Kidney (tissue), 14 donors: ENCODE measurements around the gene COA1. TPM values are rescaled to one million over a fixed set of nuclear protein-coding genes. Genes with fewer than 3 reads are reported as not detected.

Experiments used
- DNase-seq, 5 donors: peaks; one replicate each; pipeline ENCODE4 v3.0.0-alpha.2; 2013 to 2020
- FAIRE-seq: peaks from 2 replicates; lab custom pipeline; 2012; peaks lifted over from hg19 to GRCh38; lab: Jason Lieb, UNC
- H3K27ac ChIP-seq, 2 donors: one replicate each; pipeline ENCODE4 v1.7.0; 2013; ENCODE audit warnings: low read depth in 2 of 2, low read length in 2 of 2, inconsistent platforms in 1 of 2
- H3K27me3 ChIP-seq: one replicate; pipeline ENCODE4 v1.7.1; 2013; ENCODE audit warnings: low read length, inconsistent platforms; ENCODE audit not compliant: control insufficient read depth, insufficient read depth
- H3K36me3 ChIP-seq, 3 donors: one replicate each; pipeline versions ENCODE4 v1.7.0 to v1.7.1; 2013; ENCODE audit warnings: low read length in 3 of 3, control low read depth in 1 of 3, inconsistent platforms in 1 of 3; ENCODE audit not compliant: insufficient read depth in 3 of 3, control insufficient read depth in 2 of 3
- H3K4me1 ChIP-seq, 3 donors: one replicate each; pipeline versions ENCODE4 v1.7.0 to v1.7.1; 2013; ENCODE audit warnings: low read length in 3 of 3, inconsistent platforms in 1 of 3, low read depth in 1 of 3; ENCODE audit not compliant: control insufficient read depth in 2 of 3, insufficient read depth in 2 of 3
- H3K4me3 ChIP-seq, 3 donors: one replicate each; pipeline versions ENCODE4 v1.7.0 to v1.8.1; 2013; ENCODE audit warnings: low read length in 3 of 3, control low read depth in 1 of 3, inconsistent platforms in 1 of 3
- H3K9ac ChIP-seq, 3 donors: one replicate each; pipeline versions ENCODE4 v1.7.0 to v1.7.1; 2013; ENCODE audit warnings: low read length in 3 of 3, control low read depth in 1 of 3, inconsistent platforms in 1 of 3
- H3K9me3 ChIP-seq, 3 donors: one replicate each; pipeline versions ENCODE4 v1.7.0 to v1.7.1; 2013; ENCODE audit warnings: low read length in 3 of 3, control low read depth in 1 of 3, inconsistent platforms in 1 of 3; ENCODE audit not compliant: control insufficient read depth in 2 of 3, insufficient read depth in 1 of 3
- CTCF ChIP-seq: IDR thresholded peaks from 3 replicates; pipeline ENCODE4 v1.5.1; 2012; ENCODE audit warnings: mild to moderate bottlenecking, moderate library complexity, borderline replicate concordance; ENCODE audit not compliant: insufficient read depth; ENCODE audit errors: extremely low read depth
- intact Hi-C: fragments of 100-400 bp; cut with DNase I; formaldehyde crosslinking; loops from one replicate; pipeline ENCODE4 v1.11.1; 2022
- polyA plus RNA-seq: library from polyadenylated mRNA; stranded (reverse); fragments of 350-450 nt; fragmentation: Illumina TruSeq; extraction: RNeasy Lipid Tissue Mini Kit (QIAGEN cat#74804); gene quantifications from one replicate; pipeline ENCODE4 v1.2.3, GENCODE V29; 2014; ENCODE audit warnings: low read depth, low replicate concordance; ENCODE audit not compliant: insufficient read depth
- total RNA-seq: library from RNA; stranded (reverse); fragmentation: NEBNext Ultra II Directional; extraction: Animal tissue kit (Norgen Biotek cat#: 25700); gene quantifications from one replicate; pipeline ENCODE4 v1.2.1, GENCODE V29; 2021
- donor health status: control.
- donor health status: control.
- donor health status: control.
- donor health status: control.
- donor health status: control.
- donor health status: DM: yes; HTN: yes; CAD: no.
- donor health status: Normal renal cell carcinoma (clear cell type).

Gene COA1
- total and polyA plus RNA-seq, 2 donors from 2014 or later: 49.6 to 58.9 TPM

- no peak for TF ChIP-seq CTCF
- no peaks in the 10 kb centered on the region for H3K4me1 ChIP-seq
- H3K9ac ChIP-seq: no peak overlapping the region
- FAIRE-seq: no peak
- no peak overlapping the region for H3K27ac ChIP-seq
- no peaks in the 10 kb centered on the region for H3K36me3 ChIP-seq
- DNase-seq: no peak
- intact Hi-C loops: no loop called here
- H3K27me3 ChIP-seq: no peaks in the 10 kb centered on the region
- H3K4me3 ChIP-seq: no peak overlapping the region
- H3K9me3 ChIP-seq: no peaks in the 10 kb centered on the region
Measured at GRCh38 chr7:43750016-43750887, 20.9 kb upstream of the COA1 start.

- no peak for DNase-seq
- intact Hi-C loops: no loop called here
Measured at GRCh38 chr7:43749383-43749940, 20.1 kb upstream of the COA1 start.

GRCh38 chr7:43747328-43748105 lies 18.2 kb upstream of the COA1 start:
- H3K9ac ChIP-seq: no peak overlapping the region
- no peaks in the 10 kb centered on the region for H3K36me3 ChIP-seq
- H3K4me3 ChIP-seq: no peak overlapping the region
- intact Hi-C loops: no loop called here
- H3K27me3 ChIP-seq: no peaks in the 10 kb centered on the region
- FAIRE-seq: no peak
- H3K27ac ChIP-seq: no peak overlapping the region
- no peaks in the 10 kb centered on the region for H3K4me1 ChIP-seq
- TF ChIP-seq CTCF: no peak
- DNase-seq: no peak
- H3K9me3 ChIP-seq: no peaks in the 10 kb centered on the region

More at GRCh38 chr7:43749383-43749940, 20.1 kb upstream of the COA1 start:
- Histone ChIP-seq H3K27ac (no peak overlapping the region), H3K4me1 (no peaks in the 10 kb centered on the region), H3K9ac (no peak overlapping the region), H3K9me3 (no peaks in the 10 kb centered on the region), H3K4me3 (no peak overlapping the region), H3K36me3 (no peaks in the 10 kb centered on the region), H3K27me3 (no peaks in the 10 kb centered on the region)
- no peak for FAIRE-seq
- TF ChIP-seq CTCF: no peak
